Endothelial cell of umbilical vein (primary cell): ENCODE results near the gene BLTP3A. TPM values are rescaled to one million over a fixed set of nuclear protein-coding genes. Genes with fewer than 3 reads are reported as not detected.

ENCODE experiments used
- BruUV-seq: library from RNA; stranded (reverse); fragments of 400-500 nt; replicated peaks from 2 replicates; lab custom pipeline; 2021; lab: Mats Ljungman, UMichigan
- CTCF ChIA-PET: fragments of 300-600, 350-600 bp; sonication (Branson Sonifier 250); formaldehyde crosslinking; loops from one replicate; lab custom pipeline; 2021; ENCODE audit warnings: antibody characterized with exemption, inconsistent platforms; lab: Charles Lee
- POLR2A ChIA-PET: fragments of 300-600, 350-600 bp; sonication (Branson Sonifier 250); formaldehyde crosslinking; loops from one replicate; lab custom pipeline; 2021; ENCODE audit warnings: antibody characterized with exemption, inconsistent platforms; lab: Charles Lee
- DNase-seq: peaks from one replicate; pipeline ENCODE4 v3.0.0-alpha.2; 2011; ENCODE audit warnings: low read depth, low spot score
- FAIRE-seq: peaks from 2 replicates; lab custom pipeline; 2011; peaks lifted over from hg19 to GRCh38; lab: Jason Lieb, UNC
- H2AFZ ChIP-seq: 2 replicates; pipeline ENCODE4 v1.6.0; 2012; ENCODE audit warnings: low read depth, low read length, control low read depth, inconsistent platforms
- H3K27ac ChIP-seq: 2 replicates; pipeline ENCODE4 v1.5.1; 2011; ENCODE audit warnings: low read depth, mild to moderate bottlenecking, control low read depth, low read length, moderate library complexity; ENCODE audit not compliant: insufficient read depth
- H3K27me3 ChIP-seq, 2 experiments: 2 replicates each; pipeline versions ENCODE4 v1.6.0 to v1.6.1; 2011; ENCODE audit warnings: low read length in 2 of 2, mixed read lengths in 1 of 2; ENCODE audit not compliant: control insufficient read depth in 2 of 2, insufficient read depth in 2 of 2
- H3K36me3 ChIP-seq, 2 experiments: 2 replicates in 1 of 2; 3 replicates in 1 of 2; pipeline ENCODE4 v1.5.1; 2011; ENCODE audit warnings: low read length in 2 of 2, mild to moderate bottlenecking in 1 of 2, moderate library complexity in 1 of 2; ENCODE audit not compliant: control insufficient read depth in 2 of 2, insufficient read depth in 2 of 2; ENCODE audit errors: extremely low read depth in 1 of 2
- H3K4me1 ChIP-seq: 3 replicates; pipeline ENCODE4 v1.5.1; 2011; ENCODE audit warnings: mild to moderate bottlenecking, low read length; ENCODE audit not compliant: control insufficient read depth, insufficient read depth; ENCODE audit errors: extremely low read depth
- H3K4me2 ChIP-seq: 2 replicates; pipeline ENCODE4 v1.6.1; 2011; ENCODE audit warnings: low read length, control low read depth, mixed read lengths; ENCODE audit not compliant: insufficient read depth
- H3K4me3 ChIP-seq, 3 experiments: fragments of 200-600 bp in 1 of 3; sonication (generic), shearing (Covaris generic) in 1 of 3; replicated peaks in 1 of 3; 2 replicates each; pipeline ENCODE4 v1.5.1; 2011 to 2016; ENCODE audit warnings: control low read depth in 3 of 3, low read length in 3 of 3, mild to moderate bottlenecking in 2 of 3, inconsistent platforms in 1 of 3, low read depth in 1 of 3, moderate library complexity in 1 of 3; ENCODE audit not compliant: insufficient read depth in 1 of 3
- H3K79me2 ChIP-seq: 2 replicates; pipeline ENCODE4 v1.6.0; 2012; ENCODE audit warnings: low read length, inconsistent platforms; ENCODE audit not compliant: control insufficient read depth, insufficient read depth
- H3K9ac ChIP-seq: replicated peaks from 2 replicates; pipeline ENCODE3; 2011; ENCODE audit warnings: low read length, control low read depth; ENCODE audit not compliant: insufficient read depth; ENCODE audit errors: extremely low read depth
- H3K9me1 ChIP-seq: replicated peaks from 3 replicates; pipeline ENCODE4 v1.6.0; 2011; ENCODE audit warnings: mild to moderate bottlenecking, low read length; ENCODE audit not compliant: control insufficient read depth, insufficient read depth; ENCODE audit errors: extremely low read depth
- H3K9me3 ChIP-seq: replicated peaks from 2 replicates; pipeline ENCODE4 v1.5.1; 2012; ENCODE audit warnings: low read length, inconsistent platforms; ENCODE audit not compliant: control insufficient read depth, insufficient read depth
- H4K20me1 ChIP-seq: replicated peaks from 2 replicates; pipeline ENCODE3; 2011; ENCODE audit warnings: mild to moderate bottlenecking, low read length; ENCODE audit not compliant: control insufficient read depth, insufficient read depth; ENCODE audit errors: extremely low read depth
- EZH2 ChIP-seq: IDR thresholded peaks from 2 replicates; pipeline ENCODE4 v1.6.1; 2012; ENCODE audit warnings: borderline replicate concordance, low read depth, mild to moderate bottlenecking, moderate library complexity, low read length, inconsistent platforms; ENCODE audit not compliant: severe bottlenecking
- FOS ChIP-seq: IDR thresholded peaks from 2 replicates; pipeline ENCODE4 v1.6.1; 2011; ENCODE audit warnings: mild to moderate bottlenecking, low read length, moderate library complexity, borderline replicate concordance; ENCODE audit not compliant: insufficient read depth
- GATA2 ChIP-seq: IDR thresholded peaks from 2 replicates; pipeline ENCODE4 v1.7.0; 2011; ENCODE audit warnings: low read depth, mild to moderate bottlenecking, moderate library complexity, mixed read lengths, low read length; ENCODE audit not compliant: insufficient read length, insufficient read depth
- JUN ChIP-seq: IDR thresholded peaks from 2 replicates; pipeline ENCODE4 v1.6.1; 2011; ENCODE audit warnings: borderline replicate concordance, low read depth; ENCODE audit not compliant: insufficient read length, insufficient read depth
- MYC ChIP-seq: IDR thresholded peaks from one replicate; pipeline ENCODE4 v1.6.1; 2011; ENCODE audit warnings: mild to moderate bottlenecking, low read depth, low read length
- POLR2A ChIP-seq: IDR thresholded peaks from 2 replicates; pipeline ENCODE4 v1.6.1; 2012; ENCODE audit warnings: low read depth, mild to moderate bottlenecking, control low read depth, low read length
- POLR2AphosphoS5 ChIP-seq: IDR thresholded peaks from 2 replicates; pipeline ENCODE4 v1.6.1; 2012; ENCODE audit warnings: low read depth, mild to moderate bottlenecking, control low read depth, low read length, moderate library complexity; ENCODE audit not compliant: insufficient read depth
- dilution Hi-C: fragments of 300-500 bp; cut with MboI; formaldehyde crosslinking; loops from one replicate; pipeline ENCODE4 v1.15.0; 2019; ENCODE audit warnings: low sequenced_read_pairs; ENCODE audit not compliant: extremely low pct_ligation_motif_present
- intact Hi-C: fragments of 100-400 bp; cut with micrococcal nuclease; formaldehyde crosslinking; loops from one replicate; pipeline ENCODE4 v1.10.0; 2022
- polyA plus RNA-seq, 4 experiments: library from polyadenylated mRNA; depleted of rRNA in 3 of 4; stranded (reverse) in 3 of 4; unstranded in 1 of 4; fragments of >200 nt; gene quantifications; 2 replicates each; pipeline versions ENCODE4 v1.2.1 to v1.2.3, GENCODE V29; 2011 to 2012; ENCODE audit warnings: missing spikeins in 1 of 4
- total RNA-seq: library from RNA; stranded (reverse); gene quantifications from 2 replicates; pipeline ENCODE4 v1.2.3, GENCODE V29; 2021
- TF ChIP-seq, protein P1 (sequence below), 2 donors: IDR thresholded peaks; 1 replicate in 1 of 2; 2 replicates in 1 of 2; pipeline ENCODE4 v1.5.1; 2011; ENCODE audit warnings: low read length in 2 of 2, mild to moderate bottlenecking in 2 of 2, moderate library complexity in 2 of 2, control low read depth in 1 of 2, inconsistent platforms in 1 of 2, low read depth in 1 of 2; ENCODE audit not compliant: insufficient read depth in 1 of 2; ENCODE audit errors: extremely low read depth in 1 of 2
- TF ChIP-seq, protein P2 (sequence below): IDR thresholded peaks from 2 replicates; pipeline ENCODE4 v1.6.1; 2011; ENCODE audit not compliant: insufficient read depth, insufficient read length

Gene BLTP3A
- total and polyA plus RNA-seq, 2 donors (not counting 3 experiments of a cell fraction or from before 2014, with no cell fraction given), result 4.6 to 9.3 TPM

DNA sequence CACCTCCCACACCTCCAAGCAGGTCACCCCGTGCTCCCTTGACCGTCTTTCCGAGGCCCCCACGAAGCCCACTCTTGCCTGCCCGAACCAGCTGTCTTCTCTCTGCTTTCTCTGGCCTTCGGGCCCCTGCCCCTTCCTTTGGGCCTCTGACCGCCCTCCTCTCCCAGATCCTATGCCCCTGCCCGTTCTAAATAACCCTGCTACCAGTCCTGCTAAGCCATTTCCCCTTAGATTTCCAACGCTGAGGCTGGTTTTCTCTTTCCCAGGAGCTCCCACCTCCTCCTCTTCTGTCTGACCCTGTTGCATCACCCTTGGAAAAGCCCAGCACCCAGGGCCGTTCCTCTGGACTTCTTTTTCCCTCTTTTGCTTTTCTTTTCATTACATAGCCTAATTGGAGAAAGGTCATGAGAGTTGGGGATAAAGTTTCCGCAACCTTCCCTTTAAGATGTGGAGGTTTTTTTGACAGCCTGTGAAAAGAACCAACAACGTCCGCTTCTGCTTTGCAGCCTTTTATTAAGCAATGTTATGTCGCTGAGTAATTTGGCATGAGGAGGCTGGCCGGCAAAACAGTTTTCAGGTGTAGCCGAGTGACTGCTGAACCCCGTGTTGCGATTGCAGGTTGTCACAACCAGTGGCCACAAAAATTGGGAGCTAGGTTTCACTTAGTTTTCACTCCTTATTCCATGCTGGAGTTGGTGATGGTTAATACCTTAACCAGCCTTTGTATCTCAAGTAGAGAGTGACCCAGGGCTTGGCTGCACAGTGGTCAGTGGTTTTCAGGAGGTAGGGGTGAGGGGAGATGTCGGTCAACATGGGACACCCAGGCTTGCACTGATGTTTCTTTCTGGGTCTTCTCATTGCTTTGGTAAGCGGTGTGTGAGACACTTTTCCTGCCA, 970 bp downstream of the BLTP3A start:
- Histone ChIP-seq H3K9ac (peak overlapping the region; percentile 68), H2AFZ (peak overlapping the region; percentile 100), H3K27ac (peak overlapping the region; percentile 29), H3K4me1 (peaks cover 21% of the 10 kb centered on the region), H3K9me3 (no peaks in the 10 kb centered on the region), H4K20me1 (peaks cover 2% of the 10 kb centered on the region), H3K27me3 (no peaks in the 10 kb centered on the region), H3K79me2 (peaks cover 2% of the 10 kb centered on the region), H3K4me2 (peak overlapping the region; percentile 88), H3K4me3 (peak overlapping the region; percentile 77 to 97 (median 82)), H3K36me3 (no peaks in the 10 kb centered on the region), H3K9me1 (no peaks in the 10 kb centered on the region)
- dilution Hi-C loops, result no loop called here
- ChIA-PET POLR2A (no interaction called here), CTCF (interaction anchor here (1.0 to 2.9 kb wide), 10 partner anchors 8 to 413 kb away, joined by 3 to 14 read pairs (median 6); partner anchors contain the start of genes ANKS1A and TAF11)
- TF ChIP-seq, protein P1, sequence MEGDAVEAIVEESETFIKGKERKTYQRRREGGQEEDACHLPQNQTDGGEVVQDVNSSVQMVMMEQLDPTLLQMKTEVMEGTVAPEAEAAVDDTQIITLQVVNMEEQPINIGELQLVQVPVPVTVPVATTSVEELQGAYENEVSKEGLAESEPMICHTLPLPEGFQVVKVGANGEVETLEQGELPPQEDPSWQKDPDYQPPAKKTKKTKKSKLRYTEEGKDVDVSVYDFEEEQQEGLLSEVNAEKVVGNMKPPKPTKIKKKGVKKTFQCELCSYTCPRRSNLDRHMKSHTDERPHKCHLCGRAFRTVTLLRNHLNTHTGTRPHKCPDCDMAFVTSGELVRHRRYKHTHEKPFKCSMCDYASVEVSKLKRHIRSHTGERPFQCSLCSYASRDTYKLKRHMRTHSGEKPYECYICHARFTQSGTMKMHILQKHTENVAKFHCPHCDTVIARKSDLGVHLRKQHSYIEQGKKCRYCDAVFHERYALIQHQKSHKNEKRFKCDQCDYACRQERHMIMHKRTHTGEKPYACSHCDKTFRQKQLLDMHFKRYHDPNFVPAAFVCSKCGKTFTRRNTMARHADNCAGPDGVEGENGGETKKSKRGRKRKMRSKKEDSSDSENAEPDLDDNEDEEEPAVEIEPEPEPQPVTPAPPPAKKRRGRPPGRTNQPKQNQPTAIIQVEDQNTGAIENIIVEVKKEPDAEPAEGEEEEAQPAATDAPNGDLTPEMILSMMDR (IDR thresholded peaks at IDR 0.05; ENCODE audit: extremely low read depth in 1 of 2, insufficient read depth in 1 of 2, low read depth in 1 of 2, low read length in 2 of 2), result no peak
- TF ChIP-seq POLR2A (no peak), FOS (no peak), EZH2 (no peak), JUN (no peak), POLR2AphosphoS5 (no peak), GATA2 (no peak), MYC (no peak)
- TF ChIP-seq, protein P2, sequence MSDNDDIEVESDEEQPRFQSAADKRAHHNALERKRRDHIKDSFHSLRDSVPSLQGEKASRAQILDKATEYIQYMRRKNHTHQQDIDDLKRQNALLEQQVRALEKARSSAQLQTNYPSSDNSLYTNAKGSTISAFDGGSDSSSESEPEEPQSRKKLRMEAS, result no peak
- peak; percentile 55 for FAIRE-seq
- intact Hi-C loops, result loop anchor here (1.0 kb wide), 2 partner anchors 36 to 72 kb away; partner anchors contain the start of gene SNRPC
- BruUV-seq, result TSS peak; percentile 41
- DNase-seq, result peak; percentile 51
